ENCODE data around the gene PGC. TPM values are rescaled to one million over a fixed set of nuclear protein-coding genes. Genes with fewer than 3 reads are reported as not detected.

PGC gene
- total RNA-seq, result not detected in 2 replicates
- not detected for polyA plus RNA-seq (2012)

- no peak for DNase-seq (ENCODE audit: low read depth)
Measured at GRCh38 chr6:41747256-41748101, at the start of gene PGC. TSS of gene PGC (minus strand) at chr6:41747397. CDS start at chr6:41747334, 63 bp downstream.

DNA sequence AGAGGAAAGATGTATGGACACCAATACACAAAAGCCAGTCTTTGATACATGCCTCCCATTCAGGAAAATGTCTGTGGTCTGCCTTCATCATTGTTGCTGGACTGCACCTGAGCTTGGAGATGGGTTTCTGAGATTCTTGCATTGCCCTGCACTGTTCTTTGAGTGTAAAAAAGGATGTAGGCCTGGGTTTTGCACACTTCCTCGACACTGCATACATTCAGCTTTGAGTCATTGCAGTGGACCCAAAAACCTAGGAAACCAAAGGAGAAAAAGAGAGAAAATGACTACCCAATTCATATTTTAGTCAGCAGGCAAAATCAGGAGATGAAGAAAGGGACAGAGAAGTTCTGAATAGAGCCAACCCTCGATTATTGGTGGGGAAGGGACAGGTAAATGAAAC, 49.3 kb upstream of the PGC start:
- DNase-seq (ENCODE audit: low read depth), result no peak

- no peak for DNase-seq (ENCODE audit: low read depth)
Measured at GRCh38 chr6:41791984-41792383, 44.8 kb upstream of the PGC start.

DNA sequence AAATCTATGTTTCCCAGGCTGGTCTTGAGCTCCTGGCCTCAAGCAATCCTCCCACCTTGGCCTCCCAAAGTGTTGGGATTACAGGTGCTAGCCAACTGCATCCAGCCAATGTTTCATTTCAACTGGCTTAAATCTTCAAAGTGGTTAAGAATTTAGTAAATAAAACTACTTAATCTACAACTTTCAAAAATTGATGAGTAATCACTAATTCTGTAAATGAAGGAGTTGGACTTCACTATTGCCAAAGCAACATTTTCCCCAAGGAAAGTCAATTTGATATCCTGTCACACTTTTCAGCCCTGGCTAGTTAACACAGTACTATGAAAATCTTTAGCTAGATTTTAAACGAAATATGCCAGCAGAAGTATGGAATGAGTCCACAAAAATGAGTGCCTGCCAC, 44.1 kb upstream of the PGC start:
- no peak for DNase-seq (ENCODE audit: low read depth)

GRCh38 chr6:41790045-41790444, 42.8 kb upstream of the PGC start:
- no peak for DNase-seq (ENCODE audit: low read depth)

- DNase-seq (ENCODE audit: low read depth), result no peak
Measured at GRCh38 chr6:41789390-41789724, 42.2 kb upstream of the PGC start.

- peak; percentile 95 for DNase-seq (ENCODE audit: low read depth)
Measured at GRCh38 chr6:41787219-41787917, 40.2 kb upstream of the PGC start, which contains the start of gene TOMM6. TSS of gene TOMM6 (plus strand) at chr6:41787694. CDS start at chr6:41787698, 4 bp downstream.

DNA sequence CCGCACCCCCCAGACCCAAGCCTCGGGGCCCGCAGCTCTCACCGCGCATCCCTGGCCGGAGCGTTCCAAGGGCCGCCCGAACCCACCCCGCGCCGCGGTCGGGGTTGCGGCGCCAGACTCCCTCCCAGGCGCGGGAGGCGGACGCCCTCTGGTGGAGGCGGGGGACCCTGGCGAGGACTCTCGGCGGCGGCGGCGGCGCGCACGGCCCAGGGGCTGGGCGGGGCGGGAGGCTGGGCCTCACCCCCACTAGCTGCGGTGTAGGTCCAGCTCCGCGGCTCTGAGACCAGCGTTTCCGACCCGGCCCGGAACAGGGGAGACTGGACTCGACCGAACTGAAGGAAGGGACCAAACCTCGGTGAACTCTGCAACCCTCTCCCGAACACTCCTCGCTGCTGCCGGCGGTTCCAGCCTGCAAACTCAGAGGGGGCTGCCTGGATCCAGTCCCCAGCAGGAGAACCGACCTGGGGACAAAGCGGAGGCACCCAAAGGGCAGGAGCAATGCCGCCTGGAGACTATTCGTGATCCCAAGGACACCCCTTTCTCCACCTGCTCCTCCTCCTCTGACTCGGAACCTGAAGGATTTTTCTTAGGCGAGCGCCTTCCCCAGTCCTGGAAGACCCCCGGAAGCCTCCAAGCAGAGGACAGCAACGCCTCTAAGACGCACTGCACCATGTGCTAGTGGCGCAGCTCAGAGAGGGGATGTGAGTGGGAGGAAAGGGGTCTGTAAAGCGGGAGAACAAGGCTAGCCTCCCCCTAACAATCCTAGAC, 39.4 kb upstream of the PGC start:
- peak; percentile 85 for DNase-seq (ENCODE audit: low read depth)

DNA sequence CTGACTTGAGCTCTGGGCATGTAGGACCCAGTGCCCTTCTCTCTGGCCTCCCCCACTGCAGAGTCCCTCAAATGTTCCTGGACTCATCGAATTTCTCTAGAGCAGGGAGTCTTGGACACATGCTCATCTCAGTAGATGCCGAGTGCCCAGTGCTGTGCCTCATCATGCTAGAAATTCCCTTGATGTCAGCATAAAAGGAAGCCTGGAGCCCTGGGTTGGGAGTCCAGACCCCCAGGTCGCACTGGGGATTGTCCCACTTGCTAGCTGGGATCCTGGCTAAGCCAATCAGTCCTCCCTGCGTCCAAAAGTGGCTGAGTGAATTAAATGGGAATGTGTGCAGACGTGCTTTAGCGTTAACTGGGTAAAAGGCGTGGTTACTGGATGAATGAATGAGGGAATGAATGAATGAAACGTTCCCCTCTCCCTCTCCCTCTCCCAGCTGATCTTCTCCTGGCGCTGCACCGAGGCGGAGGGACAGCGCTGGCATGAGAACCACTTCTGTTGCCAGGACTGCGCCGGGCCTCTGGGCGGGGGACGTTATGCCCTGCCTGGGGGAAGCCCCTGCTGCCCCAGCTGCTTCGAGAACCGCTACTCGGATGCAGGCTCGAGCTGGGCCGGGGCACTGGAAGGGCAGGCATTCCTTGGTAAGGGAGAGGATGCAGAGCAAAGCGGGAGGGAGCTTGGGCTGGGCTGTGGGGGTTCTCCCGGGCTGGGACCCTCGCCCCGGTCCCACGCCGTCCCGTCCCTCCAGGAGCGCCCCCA, 38.7 kb upstream of the PGC start:
- peak; percentile 35 for DNase-seq (ENCODE audit: low read depth)

GRCh38 chr6:41785254-41785653, 38.1 kb upstream of the PGC start:
- no peak for DNase-seq (ENCODE audit: low read depth)

GRCh38 chr6:41784581-41785171, 37.5 kb upstream of the PGC start:
- no peak for DNase-seq (ENCODE audit: low read depth)

DNA sequence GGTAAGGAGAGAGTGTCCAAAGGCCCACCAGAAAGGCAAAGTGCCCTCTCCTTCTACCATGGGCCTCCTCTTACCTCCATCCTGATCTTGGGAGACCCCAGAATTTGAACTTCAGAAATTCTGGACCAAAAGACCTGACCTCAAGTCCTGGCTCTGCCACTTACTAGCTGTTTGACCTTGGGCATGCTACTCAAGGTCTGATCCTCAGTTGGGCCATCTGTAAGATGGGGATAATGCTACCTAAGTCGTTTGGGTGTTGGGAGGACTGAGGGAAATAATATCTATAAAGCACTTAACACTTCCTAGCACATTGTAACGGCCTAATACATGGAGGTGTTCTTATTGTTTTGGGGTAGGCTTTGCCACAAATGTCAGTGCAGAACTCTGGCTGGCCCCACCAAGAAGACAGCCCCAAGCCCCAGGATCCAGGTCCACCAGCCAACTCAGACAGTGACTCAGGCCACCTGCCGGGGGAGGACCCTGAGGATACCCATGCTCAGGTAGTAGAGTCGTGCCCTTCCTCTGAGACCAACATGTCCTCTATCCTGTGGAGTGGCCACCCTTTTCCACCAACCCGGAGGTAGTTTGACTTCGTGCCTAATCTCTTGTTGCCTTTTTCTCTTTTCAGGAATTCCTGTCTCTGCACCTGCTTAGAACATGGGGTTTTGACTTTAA, 36.0 kb upstream of the PGC start:
- DNase-seq (ENCODE audit: low read depth), result no peak

GRCh38 chr6:41781366-41781730, 34.2 kb upstream of the PGC start:
- no peak for DNase-seq (ENCODE audit: low read depth)

- peak; percentile 38 for DNase-seq (ENCODE audit: low read depth)
Measured at GRCh38 chr6:41780551-41781365, 33.6 kb upstream of the PGC start, which contains the start of gene PRICKLE4. TSS of gene PRICKLE4 (plus strand) at chr6:41780782. CDS start at chr6:41783474, 2,692 bp downstream.

DNA sequence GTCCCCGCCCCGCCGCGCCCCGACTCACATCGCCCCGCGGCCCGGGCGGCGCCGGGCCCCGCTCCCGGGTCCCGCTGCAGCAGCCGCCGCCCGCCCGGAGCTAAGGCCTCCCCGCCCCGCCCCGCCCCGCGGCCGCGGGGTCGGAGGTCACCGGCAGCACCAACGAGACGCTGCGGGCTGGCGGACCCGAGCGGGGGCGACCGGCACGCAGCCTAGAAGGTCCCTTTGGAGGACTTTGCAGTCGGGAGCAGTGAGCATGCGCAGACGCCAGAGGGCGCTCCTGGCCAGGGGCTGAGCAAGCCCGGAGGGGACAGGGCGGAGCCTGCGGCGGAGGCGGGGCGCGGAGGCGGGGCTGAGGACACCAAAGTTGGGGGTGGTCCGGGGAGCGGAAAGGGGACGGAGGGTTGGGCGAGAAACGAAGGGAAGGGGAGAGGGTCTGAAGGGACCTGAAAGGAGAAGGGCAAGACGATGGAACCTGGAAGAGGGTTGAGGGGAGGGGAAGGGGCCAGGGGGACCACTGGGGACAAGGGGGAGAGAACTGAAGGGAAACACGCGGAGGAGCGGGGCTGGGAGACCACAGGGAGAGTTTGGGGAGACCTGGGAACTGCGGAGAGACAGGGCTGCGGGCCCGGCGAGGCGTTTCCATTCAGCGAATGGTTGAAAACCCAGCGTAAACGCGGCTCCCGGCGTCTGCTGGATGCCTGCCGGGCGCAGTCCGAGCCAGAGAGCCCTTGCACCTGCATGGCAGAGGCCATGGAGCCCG, 32.8 kb upstream of the PGC start, which contains the start of gene FRS3:
Gene FRS3, minus strand, starts transcription at position 113 of the 763 bp plus-strand sequence. CDS start 2,913 bp downstream, outside the sequence.
- DNase-seq (ENCODE audit: low read depth), result peak; percentile 97

DNA sequence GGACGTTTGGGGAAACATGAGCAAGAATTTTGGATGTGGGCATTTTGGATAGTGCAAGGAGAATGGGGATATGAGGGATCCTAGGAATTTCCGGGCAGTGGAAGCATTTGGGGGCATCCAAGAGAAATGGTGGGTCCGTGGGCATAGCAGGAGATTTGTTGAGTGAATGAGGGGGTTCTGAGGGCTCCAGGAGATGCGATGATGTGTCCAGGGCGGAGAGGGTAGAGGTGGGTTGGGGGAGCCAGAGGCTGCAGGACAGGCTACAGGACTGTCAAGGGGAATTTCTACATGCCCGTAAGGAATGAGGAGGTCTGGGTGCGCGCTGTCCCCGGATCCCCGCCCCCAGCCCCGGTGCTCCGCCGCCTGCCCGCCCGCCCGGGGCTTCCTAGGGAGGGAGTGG, 32.1 kb upstream of the PGC start:
- DNase-seq (ENCODE audit: low read depth), result peak; percentile 11

DNA sequence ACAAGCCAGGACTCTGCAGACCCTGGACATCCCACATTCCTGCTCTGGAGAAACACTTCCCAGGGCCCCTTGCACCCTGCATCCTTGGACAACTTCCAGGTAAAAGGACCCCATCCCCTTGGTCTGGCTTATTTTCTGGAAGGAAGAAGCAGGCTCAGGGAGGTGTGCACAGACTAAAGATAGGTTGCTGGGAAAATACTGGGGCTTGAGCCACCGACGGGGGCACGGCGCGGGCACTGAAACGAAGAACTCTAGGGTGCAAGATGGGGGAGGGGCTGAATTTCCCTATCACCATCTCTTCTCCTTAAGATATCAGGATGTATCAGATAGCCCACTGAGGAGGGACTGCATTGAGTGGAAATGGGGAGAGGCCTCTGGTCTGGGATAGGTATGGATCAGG, 31.7 kb upstream of the PGC start:
- DNase-seq (ENCODE audit: low read depth), result no peak

All from myocyte (in vitro differentiated cells).